H4 (cell line): ENCODE results near the gene TRAF3. TPM values are rescaled to one million over a fixed set of nuclear protein-coding genes. Genes with fewer than 3 reads are reported as not detected.
"Not testable (repeated sequence)": the region's sequence is repeated elsewhere in the genome, so short reads cannot be mapped to it uniquely, and the experiment has no call there.

Source experiments
- DNase-seq: peaks from one replicate; pipeline ENCODE4 v3.0.0-alpha.2; 2015; ENCODE audit warnings: low spot score
- total RNA-seq: library from RNA; depleted of rRNA; stranded (reverse); fragments of >200 nt; shearing (Covaris generic); gene quantifications from 2 replicates; pipeline ENCODE4 v1.2.3, GENCODE V29; 2014

Gene TRAF3
- total RNA-seq, 1 experiment from 2014 or later = 15.2 TPM

DNA sequence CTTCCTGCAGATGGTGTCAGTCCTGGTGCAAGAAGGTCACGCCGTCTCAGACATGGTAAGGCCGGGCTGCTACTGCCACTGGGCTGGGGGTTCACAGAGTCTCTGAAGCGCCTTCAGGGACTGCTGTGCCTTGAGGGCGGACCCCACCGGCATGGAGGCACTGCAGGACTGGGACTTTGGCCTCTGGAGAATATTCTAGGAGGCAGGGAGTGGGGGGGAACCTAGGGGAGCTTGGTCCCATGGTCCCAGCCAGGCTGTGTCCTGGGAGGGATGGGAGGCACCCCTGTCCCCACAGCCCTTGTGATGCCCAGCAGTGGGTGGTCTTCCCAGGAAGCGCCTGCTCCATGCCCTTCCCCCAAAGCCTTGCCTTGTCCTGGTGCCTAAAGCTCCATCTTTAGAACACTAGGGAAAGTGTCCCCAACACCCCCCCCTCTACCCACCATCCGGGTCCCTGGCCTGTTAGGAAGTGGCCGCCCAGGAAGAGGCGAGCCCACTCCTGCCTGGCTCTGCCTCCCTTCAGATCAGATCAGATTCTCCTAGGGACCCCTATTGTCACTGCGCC lies 146.8 kb downstream of the TRAF3 start:
- no peak for DNase-seq

DNA sequence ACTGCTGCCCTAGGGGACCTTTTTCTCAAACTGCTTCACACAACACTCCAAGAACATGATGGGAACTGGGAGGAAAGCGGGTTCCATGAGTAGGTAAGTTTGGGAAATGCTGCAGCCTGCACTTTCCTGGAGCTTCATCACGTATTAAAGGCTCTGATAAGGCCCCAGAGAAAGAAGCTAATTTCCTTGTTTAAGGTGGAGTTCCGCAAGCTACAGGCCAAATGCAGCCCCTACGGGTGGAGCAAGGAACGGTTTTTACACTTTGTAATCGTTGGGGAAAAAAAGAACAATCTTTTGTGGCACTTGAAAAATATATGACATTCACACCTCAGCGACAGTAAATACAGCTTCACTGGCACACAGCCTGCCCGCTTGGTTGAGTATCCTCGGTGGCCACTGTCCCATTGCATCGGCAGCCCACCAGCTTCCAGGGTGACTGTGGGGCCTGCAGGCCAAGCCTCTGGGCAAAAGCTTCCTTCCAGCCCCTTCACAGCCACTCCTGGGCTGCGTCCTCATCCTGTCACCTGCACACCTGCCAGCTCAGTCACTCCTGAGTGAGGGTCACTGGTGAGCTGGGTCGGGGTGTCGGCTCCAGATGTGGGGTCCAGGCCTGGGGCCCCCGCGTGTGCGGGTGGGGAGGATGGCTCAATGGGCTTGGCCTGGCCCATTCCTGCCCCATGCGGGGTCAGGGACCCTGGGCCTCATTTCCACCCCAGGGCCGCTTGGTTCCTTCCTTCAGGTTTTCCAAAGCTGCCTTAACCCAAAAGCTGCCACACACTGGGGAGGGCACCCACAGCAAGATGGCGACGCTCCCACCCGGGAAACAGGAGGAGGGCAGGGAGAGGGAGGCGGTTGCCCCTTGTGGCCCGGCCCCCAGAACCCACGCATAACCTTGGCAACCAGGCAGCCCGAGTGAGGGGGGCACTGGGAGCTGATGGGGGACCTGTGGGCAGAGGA lies 147.7 kb downstream of the TRAF3 start:
- no peak for DNase-seq

DNA sequence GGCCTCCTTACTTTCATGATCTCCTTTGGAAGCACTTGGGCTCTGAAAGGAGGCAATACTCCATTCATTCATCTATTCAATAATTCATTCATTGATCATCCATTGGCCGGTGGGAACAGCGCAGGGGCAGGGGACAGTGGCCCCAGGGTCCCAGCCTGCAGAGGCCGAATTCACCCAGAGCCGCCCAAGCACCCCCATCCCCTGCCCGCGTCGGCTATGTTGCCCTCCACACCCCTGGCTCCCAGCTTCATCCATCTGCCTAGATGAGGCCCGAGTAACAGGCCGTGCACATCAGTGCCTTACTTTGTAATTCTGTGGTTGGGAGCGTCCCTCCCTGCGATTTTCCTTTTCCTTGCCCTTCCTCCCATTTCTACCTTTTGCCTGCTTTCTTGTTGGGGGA lies 148.4 kb downstream of the TRAF3 start:
- DNase-seq = no peak

DNA sequence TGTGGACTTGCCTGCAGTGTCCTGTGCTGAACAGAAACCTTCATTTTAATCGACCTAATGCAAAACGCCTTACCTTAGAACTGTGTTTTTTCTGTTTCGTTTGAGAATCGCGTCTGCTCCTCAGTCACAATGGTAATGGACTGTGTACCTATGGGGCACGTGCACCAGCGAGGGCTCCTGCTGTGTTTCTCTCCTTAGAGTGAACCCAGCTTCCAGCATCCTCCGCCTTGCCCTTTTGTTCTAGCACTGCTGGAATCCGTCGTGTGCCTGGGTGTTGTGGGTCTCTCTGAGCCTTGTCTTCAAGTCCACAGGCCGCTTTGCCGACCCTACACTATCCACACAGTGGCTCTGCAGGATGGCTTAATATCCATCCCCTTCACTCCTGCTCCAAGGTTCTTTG lies 148.9 kb downstream of the TRAF3 start:
- DNase-seq = no peak

- not testable (repeated sequence) for DNase-seq
These were observed 149.6 kb downstream of the TRAF3 start for GRCh38 chr14:102926840-102927239.

DNA sequence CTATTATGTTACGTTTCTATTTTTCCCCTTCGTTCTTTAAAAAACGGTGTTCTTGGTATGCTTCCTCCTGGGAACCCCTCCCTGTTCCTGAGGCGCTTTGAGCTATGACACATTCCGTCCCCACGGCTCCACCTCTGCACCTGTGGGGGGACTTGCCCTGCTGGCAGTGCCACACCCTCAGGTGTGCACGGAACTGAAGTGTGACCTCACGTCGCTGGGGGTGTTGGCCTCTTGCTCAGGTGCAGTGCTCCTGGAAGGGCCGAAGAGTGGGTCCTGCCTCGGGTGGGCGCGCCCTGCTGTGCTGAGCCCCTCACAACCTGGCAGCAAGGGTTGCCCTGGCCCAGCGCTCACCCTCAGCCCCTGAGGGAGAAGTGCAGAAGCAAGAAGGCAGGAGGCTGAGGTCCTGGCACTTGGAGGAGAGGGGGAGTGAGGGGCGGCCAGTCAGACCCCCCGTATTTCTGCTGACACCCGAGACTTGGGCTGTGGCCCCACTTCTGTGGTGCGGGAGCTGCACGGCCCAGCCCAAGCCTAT lies 150.2 kb downstream of the TRAF3 start:
- DNase-seq = no peak

GRCh38 chr14:102927878-102928411 lies 150.7 kb downstream of the TRAF3 start:
- DNase-seq = no peak

DNA sequence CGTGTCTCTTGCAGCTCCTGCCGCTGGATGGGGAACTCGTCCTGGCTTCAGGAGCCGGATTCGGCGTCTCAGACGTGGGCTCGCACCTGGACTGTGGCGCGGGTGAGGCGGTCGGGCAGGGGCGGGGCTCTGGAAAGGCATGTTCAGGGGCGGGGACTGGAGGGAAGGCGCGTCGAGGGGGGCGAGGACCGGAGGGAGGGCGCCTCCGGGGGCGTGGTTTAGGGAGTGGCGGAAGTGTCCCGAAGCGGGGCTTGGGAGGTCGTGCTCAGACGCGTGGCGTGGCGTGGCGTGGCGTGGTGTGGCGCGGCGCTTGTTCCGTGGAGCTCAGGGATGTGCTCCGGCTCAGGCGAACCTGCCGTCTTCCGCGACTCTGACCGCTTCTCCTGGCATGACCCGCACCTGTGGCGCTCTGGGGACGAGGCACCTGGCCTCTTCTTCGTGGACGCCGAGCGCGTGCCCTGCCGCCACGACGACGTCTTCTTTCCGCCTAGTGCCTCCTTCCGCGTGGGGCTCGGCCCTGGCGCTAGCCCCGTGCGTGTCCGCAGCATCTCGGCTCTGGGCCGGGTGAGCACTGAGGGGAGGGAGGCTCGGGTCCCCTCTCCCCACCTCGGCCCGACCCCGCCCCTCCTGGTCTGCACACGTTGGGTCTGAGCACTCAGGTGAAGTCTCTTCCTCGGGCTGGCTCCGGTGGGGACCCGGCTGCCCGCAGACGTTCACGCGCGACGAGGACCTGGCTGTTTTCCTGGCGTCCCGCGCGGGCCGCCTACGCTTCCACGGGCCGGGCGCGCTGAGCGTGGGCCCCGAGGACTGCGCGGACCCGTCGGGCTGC lies 151.4 kb downstream of the TRAF3 start:
- DNase-seq = no peak

GRCh38 chr14:102929241-102930137 lies 152.2 kb downstream of the TRAF3 start:
- no peak for DNase-seq

GRCh38 chr14:102930138-102930752 lies 153.0 kb downstream of the TRAF3 start:
- no peak for DNase-seq

DNA sequence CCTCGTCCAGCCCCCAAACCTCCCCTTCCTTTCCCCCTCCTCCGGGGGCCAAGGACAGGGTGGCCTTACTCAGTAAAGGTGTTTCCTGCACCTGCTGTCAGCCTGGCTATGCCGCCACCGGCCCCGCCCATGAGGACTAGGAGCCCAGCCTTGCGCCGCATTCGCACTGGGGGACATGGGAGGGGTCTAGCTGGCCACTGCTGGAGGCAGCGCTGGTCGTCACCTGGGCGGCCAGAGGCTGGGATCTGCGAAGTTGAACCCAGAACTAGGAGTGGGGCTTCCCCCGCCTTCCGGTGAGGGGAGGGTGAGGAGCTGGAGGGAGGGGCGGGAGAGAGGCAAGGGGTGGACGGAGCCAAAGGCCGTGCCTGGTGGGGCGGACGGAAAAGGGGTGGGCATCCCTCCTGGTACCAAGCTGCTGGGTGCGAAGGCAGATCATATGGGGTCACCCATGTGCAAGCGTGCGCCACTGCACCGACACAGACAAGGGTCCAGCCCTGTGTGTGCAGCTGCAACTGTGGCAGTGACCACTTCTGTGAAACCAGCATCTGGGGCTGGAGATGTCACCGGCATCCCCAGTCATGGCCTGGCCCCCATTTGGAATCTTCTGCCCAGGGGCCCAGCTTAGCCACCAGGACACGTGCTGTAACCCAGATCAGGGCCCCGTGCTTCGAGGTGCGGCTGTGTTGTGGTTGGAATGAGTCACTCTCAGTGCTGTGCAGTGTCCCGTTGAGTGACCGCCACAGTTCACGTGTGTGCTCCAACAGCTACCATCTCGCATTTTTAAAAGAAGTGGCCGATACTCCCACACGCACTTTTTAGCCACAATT lies 153.7 kb downstream of the TRAF3 start:
- peak; percentile 73 for DNase-seq

DNA sequence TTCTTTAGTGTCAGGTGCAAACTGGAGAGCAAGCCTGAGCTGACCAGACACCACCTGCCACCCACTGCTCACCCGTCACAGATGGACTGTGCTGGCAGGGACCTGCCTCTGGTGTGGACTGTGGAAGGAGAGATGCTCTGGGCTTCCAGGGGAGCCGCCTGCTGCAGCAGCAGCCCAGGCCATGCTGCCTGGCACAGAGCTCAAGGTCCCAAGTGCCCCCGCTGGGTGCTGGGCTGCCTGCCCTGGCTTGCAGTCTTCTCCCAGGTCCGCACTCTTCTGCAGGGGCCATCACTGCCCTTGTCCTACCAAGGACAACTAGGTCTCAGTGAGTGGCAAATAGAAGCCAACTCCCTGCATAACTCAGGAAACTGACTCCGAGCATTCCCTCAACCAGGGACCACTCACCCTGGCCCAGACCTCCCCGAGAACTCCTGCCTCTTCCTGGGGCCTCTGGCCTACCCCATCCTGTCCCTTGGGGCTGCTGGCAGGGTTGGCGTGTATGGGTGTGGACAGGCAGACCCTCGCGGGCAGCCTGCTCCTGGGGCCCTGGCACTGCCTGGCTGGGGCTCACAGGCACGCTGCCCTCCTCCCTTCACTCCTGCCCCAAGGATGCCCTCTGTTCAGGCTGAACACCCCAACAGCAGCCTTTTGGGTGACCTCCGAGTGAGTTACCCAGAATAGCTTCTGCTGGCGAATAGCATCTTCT lies 154.5 kb downstream of the TRAF3 start:
- no peak for DNase-seq

DNA sequence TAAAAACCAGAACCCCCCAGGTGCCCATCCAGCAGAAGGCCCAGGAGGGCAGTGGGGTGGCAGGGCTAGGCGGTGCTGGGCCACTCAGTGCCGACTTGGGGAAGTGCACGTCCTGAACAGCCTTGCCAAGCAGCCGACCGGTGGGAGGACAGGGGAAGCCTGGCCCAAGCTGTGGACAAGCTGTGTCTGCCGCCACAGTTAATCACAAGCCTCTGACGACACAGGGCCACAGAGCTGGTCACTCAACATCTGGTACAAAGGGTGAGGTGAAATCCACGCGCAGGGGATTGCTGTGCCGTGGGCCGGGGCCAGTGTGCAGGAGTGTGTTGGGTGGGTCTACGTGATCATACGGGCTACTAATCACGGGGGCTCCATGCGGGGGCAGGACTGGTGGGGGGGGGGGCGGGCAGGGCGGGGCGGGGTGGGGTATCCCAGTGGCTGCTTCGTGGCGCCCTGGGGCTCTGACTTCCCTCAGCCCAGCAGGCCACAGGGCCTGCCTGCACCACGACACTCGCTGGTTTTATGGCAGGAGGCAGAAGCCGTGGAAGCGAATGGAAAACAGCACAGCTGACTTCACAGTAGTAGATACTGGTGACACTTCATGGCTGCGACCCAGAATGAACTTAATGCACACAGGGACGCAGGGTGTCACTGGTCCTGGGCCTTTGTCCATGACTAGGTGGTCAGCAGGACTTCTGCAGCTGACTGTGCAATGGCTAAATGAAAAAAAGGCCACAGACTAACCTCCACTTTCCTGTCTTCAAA lies 155.4 kb downstream of the TRAF3 start:
- no peak for DNase-seq

DNA sequence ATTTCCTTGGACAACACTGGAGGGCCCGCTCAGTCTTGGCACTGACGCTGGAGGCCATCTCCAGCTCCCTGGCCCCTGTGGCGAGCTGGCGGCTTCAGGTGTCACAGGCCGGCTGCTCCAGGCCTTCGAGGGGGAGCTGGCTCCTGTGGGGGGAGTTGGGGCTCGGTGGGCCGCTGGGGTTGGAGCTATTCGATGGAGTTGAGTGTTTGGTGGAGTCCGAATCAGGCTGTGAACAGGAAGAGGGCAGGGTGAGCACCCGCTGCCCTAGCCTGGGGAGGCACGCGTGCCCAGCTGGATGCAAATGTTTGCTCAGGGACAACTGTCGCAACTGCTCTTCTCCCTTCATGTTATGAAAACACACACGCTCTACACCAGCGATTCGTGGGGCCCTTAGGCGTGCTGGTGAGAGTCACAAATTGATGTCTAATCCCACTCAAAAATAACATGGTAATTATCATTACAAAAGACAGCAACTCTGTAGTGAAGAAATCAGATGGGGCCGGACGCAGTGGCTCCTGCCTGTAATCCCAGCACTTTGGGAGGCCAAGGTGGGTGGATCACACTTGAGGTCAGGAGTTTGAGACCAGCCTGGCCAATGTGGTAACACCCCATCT lies 156.5 kb downstream of the TRAF3 start:
- no peak for DNase-seq

GRCh38 chr14:102935756-102936155 lies 158.5 kb downstream of the TRAF3 start:
- no peak for DNase-seq

DNA sequence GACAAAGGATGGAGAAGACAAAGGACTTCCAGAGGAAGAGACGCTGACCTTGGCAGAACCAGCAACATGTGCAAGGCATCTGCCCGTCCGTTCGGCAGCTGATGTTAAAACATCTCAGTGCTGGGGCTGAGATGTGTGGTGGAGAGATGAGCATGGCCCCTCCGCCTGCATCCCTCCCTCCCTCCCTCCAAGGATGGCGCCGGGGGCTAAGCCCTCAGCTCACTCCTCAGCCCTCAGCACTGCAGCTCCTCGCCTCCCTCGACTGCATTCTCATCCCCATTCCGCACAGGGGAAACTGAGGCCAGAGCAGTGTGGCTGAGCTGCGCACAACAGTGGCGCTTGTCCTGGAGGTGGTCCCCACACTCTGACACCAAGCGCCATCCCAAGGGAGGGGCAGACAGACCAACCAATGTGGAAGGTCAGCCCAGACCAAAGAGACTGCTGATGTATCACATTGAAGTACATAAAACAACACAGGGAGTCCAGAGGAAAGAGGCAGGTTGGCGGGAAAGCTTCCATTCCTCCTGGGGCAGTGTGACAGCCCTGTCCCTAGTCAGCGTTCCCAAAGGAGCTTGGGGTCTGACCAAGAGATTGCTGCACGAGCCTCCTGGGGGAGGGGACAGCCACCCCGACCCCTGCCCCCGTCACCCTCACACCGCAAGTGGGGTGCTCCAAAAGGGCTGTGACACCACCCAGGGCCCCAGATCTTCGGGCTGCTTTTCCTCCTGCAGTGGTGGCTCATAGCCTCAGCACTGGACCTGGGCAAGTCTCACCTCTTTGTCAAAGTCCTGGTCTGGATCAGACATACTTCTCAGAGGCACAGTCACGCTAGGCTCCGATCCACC lies 160.3 kb downstream of the TRAF3 start:
- DNase-seq = no peak

DNA sequence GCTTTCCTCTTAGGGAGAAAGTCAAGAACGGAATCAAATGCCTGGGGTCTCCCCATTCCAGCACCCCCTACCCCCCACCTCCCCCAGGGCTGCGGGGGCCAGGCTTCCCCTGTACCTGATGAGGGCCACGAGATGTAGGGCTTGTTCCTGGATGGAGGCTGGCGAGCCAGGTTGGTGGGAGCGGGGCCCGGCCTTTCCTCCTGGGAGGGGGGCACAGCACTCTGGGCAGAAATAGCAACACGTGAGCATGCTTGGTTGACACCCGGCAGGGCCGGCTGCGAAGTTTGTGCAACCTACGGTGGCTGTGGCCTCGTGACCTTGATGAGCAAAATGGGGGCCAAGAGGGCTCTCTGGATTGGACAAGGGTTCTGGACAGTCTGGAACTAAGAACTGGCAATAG lies 160.9 kb downstream of the TRAF3 start:
- no peak for DNase-seq
